GM19395 (cell line): ENCODE data around the gene PARD3.
"Not testable (repeated sequence)": the region's sequence is repeated elsewhere in the genome, so short reads cannot be mapped to it uniquely, and the experiment has no call there.

Source experiments
- ATAC-seq: cut with Tn5 transposase; IDR thresholded peaks from one replicate; pipeline ENCODE4 v1.9.1; 2021; ENCODE audit warnings: mild to moderate bottlenecking, moderate library complexity; ENCODE audit not compliant: unreplicated experiment

The PARD3 gene

GRCh38 chr10:34364253-34365037, 450.7 kb downstream of the PARD3 start:
- no peak for ATAC-seq

- ATAC-seq: no peak
Observed at GRCh38 chr10:34360984-34361383, 454.1 kb downstream of the PARD3 start.

GRCh38 chr10:34359435-34359813, 455.7 kb downstream of the PARD3 start:
- ATAC-seq: no peak

GRCh38 chr10:34358729-34359434, 456.2 kb downstream of the PARD3 start:
- ATAC-seq: no peak

- ATAC-seq: no peak
Observed at GRCh38 chr10:34356463-34356862, 458.6 kb downstream of the PARD3 start.

DNA sequence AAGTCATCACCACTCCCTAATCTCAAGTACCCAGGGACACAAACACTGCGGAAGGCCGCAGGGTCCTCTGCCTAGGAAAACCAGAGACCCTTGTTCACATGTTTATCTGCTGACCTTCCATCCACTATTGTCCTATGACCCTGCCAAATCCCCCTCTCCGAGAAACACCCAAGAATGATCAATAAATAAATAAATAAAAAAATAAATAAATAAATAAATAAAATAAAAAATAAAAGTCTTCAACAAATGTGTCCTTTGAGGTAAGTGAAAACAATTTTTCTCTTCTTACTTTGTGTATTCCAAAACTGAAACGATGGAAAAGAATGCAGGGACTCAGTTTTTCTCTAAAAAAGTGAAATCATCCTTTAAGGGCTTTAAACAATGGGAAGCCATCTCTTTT, 461.6 kb downstream of the PARD3 start:
- ATAC-seq: not testable (repeated sequence)

DNA sequence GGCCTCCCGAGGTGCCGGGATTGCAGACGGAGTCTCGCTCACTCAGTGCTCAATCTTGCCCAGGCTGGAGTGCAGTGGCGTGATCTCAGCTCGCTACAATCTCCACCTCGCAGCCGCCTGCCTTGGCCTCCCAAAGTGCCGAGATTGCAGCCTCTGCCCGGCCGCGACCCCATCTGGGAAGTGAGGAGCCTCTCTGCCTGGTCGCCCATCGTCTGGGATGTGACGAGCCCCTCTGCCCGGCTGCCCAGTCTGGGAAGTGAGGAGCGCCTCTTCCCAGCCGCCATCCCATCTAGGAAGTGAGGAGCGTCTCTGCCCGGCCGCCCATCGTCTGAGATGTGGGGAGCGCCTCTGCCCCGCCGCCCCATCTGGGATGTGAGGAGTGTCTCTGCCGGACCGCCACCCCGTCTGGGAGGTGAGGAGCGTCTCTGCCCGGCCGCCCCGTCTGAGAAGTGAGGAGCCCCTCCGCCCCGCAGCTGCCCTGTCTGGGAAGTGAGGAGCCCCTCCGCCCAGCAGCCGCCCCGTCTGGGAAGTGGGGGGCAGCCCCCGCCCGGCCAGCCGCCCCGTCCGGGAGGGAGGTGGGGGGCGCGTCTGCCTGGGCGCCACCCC, 462.4 kb downstream of the PARD3 start:
- ATAC-seq: not testable (repeated sequence)

GRCh38 chr10:34351161-34351560, 463.9 kb downstream of the PARD3 start:
- no peak for ATAC-seq

DNA sequence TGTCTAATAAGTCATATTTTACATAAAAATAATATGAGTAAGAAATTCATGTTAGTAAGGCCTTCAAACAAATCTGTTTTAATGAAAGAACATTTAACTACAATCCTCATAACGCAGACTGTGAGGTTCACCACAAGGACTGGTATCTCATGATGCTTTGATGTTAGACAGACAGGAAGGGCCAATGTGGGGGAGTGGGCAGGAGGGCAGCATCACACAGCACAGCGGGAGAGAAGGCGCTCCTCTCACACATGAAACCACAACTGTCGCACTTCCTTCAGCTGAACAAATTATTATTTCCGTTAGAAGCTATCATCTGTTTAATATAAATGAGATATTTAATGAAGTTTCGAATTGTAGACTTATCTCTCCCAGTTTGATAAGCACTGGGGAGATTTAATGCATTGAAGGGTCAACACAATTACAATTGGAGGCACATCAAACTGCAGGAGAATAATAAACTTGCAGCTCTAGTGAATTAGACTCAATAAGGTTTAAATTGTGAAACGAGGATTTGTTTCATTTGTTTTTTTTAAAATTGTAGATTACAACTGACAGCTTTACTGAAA, 466.1 kb downstream of the PARD3 start:
- no peak for ATAC-seq

DNA sequence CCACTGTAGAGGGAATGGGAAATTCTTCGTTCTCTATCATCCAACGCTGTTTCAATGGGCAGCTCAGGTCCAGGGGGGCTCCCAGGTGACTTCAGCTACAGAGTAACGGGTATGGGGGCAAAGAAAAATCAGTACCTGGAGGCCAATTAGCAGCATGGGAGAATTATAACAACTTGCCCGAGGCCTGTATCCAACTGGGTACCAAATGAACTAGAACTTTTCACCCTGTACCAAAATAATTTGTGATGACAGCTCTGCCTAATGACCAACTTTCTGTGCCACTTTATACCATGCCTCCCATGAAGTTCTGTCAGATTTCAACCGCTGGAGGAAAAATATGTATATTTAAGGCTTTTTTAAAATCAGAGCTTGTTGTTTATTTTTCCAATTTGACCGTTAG, 467.1 kb downstream of the PARD3 start:
- ATAC-seq: no peak

GRCh38 chr10:34347131-34347530, 468.0 kb downstream of the PARD3 start:
- no peak for ATAC-seq

DNA sequence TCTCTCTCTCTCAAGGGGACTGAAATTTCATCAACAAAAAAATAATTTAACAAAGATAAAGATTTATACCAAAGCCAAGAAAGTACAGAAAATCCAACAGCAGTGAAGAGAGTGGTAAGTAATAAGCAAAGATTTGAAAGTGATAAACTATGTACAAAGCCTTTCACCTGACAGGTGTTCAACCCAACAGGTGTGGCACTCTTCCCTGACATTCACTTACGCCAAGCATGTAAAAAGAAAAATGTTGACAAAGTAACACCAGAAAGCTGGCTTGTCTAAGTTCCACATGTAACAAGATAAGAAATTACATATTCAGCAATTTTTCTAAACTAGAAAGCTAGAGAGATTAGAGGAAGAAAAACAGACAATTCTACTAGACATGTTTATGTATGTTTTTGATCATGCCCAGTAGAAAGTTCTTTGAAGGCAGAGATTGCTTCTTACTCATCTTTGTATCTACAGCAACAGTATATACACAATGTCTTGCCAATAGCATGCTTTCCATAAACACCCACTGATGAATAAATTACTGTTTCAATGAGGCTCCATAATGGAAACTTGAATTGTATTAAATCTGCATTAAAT, 468.5 kb downstream of the PARD3 start:
- ATAC-seq: no peak

GRCh38 chr10:34345383-34345782, 469.7 kb downstream of the PARD3 start:
- ATAC-seq: no peak

GRCh38 chr10:34343764-34344163, 471.3 kb downstream of the PARD3 start:
- ATAC-seq: no peak

GRCh38 chr10:34341473-34341872, 473.6 kb downstream of the PARD3 start:
- ATAC-seq: no peak

DNA sequence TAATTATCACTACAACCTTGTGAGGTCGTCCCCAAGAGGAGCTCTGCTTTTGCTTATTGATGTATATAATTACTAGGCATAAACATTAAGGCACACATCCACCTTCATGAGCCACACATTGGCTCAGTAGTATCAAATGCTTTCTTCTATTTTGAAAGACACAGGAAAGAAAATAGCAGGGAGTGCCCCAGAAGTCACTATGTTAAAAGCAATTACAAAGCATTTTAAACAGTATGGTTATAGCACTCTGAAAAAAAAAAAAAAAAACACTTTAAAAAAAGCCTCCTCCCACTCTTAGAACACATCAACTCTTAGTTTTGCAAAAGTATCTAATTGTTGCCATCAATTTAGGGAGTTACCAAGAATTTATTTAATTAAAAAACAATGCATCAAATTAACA, 474.2 kb downstream of the PARD3 start:
- ATAC-seq: no peak

- ATAC-seq: no peak
Observed at GRCh38 chr10:34339816-34340553, 475.1 kb downstream of the PARD3 start.

GRCh38 chr10:34337917-34338316, 477.2 kb downstream of the PARD3 start:
- ATAC-seq: no peak

GRCh38 chr10:34335960-34336690, 479.0 kb downstream of the PARD3 start:
- no peak for ATAC-seq

- ATAC-seq: no peak
Observed at GRCh38 chr10:34334908-34335307, 480.2 kb downstream of the PARD3 start.
